Astrocyte (in vitro differentiated cells and primary cell): ENCODE data around the gene RMND5A. TPM values are rescaled to one million over a fixed set of nuclear protein-coding genes. Genes with fewer than 3 reads are reported as not detected.

Experiments
- DNase-seq: peaks from one replicate; pipeline ENCODE4 v3.0.0-alpha.2; 2010; ENCODE audit warnings: low read depth
- FAIRE-seq: peaks from 2 replicates; lab custom pipeline; 2011; peaks lifted over from hg19 to GRCh38; lab: Jason Lieb, UNC
- H2AFZ ChIP-seq: 2 replicates; pipeline ENCODE4 v1.6.0; 2012; ENCODE audit warnings: low read depth, low read length, inconsistent platforms
- H3K27ac ChIP-seq: 2 replicates; pipeline ENCODE4 v1.5.1; 2011; ENCODE audit warnings: low read depth, low read length, inconsistent platforms
- H3K27me3 ChIP-seq: 2 replicates; pipeline ENCODE4 v1.6.0; 2011; ENCODE audit warnings: low read length, inconsistent platforms; ENCODE audit not compliant: insufficient read depth
- H3K36me3 ChIP-seq: 2 replicates; pipeline ENCODE4 v1.5.1; 2011; ENCODE audit warnings: low read length, inconsistent platforms; ENCODE audit not compliant: insufficient read depth
- H3K4me1 ChIP-seq: 2 replicates; pipeline ENCODE4 v1.5.1; 2011; ENCODE audit warnings: low read length, inconsistent platforms; ENCODE audit not compliant: insufficient read depth
- H3K4me2 ChIP-seq: 2 replicates; pipeline ENCODE4 v1.6.0; 2012; ENCODE audit warnings: low read length, inconsistent platforms
- H3K4me3 ChIP-seq: 2 replicates; pipeline ENCODE4 v1.5.1; 2011; ENCODE audit warnings: low read depth, mild to moderate bottlenecking, low read length, inconsistent platforms; ENCODE audit not compliant: insufficient read depth
- H3K79me2 ChIP-seq: 2 replicates; pipeline ENCODE4 v1.6.0; 2012; ENCODE audit warnings: mild to moderate bottlenecking, low read length, inconsistent platforms; ENCODE audit not compliant: insufficient read depth
- H3K9ac ChIP-seq: 2 replicates; pipeline ENCODE4 v1.6.0; 2012; ENCODE audit warnings: mild to moderate bottlenecking, low read length, inconsistent platforms
- H3K9me3 ChIP-seq: 2 replicates; pipeline ENCODE4 v1.5.1; 2012; ENCODE audit warnings: low read depth, mild to moderate bottlenecking, low read length, inconsistent platforms; ENCODE audit not compliant: insufficient read depth
- H4K20me1 ChIP-seq: 2 replicates; pipeline ENCODE4 v1.6.0; 2012; ENCODE audit warnings: low read length, inconsistent platforms; ENCODE audit not compliant: insufficient read depth
- H3K27ac Mint-ChIP-seq: one replicate; pipeline ENCODE4 v1.8.0; 2021; ENCODE audit warnings: mild to moderate bottlenecking, mixed read lengths; ENCODE audit not compliant: unreplicated experiment
- H3K27me3 Mint-ChIP-seq: one replicate; pipeline ENCODE4 v1.8.0; 2021; ENCODE audit warnings: low read depth, mixed read lengths; ENCODE audit not compliant: unreplicated experiment
- H3K36me3 Mint-ChIP-seq: one replicate; pipeline ENCODE4 v1.8.0; 2021; ENCODE audit warnings: low read depth, mixed read lengths; ENCODE audit not compliant: unreplicated experiment
- H3K4me1 Mint-ChIP-seq: one replicate; pipeline ENCODE4 v1.8.0; 2021; ENCODE audit warnings: low read depth, mixed read lengths; ENCODE audit not compliant: unreplicated experiment
- H3K4me3 Mint-ChIP-seq: one replicate; pipeline ENCODE4 v1.8.0; 2021; ENCODE audit warnings: mild to moderate bottlenecking, moderate library complexity, mixed read lengths; ENCODE audit not compliant: unreplicated experiment
- H3K9me3 Mint-ChIP-seq: one replicate; pipeline ENCODE4 v1.8.0; 2021; ENCODE audit warnings: mild to moderate bottlenecking, mixed read lengths; ENCODE audit not compliant: unreplicated experiment
- EZH2 ChIP-seq: IDR thresholded peaks from 2 replicates; pipeline ENCODE4 v1.6.1; 2012; ENCODE audit warnings: mild to moderate bottlenecking, low read length, inconsistent platforms; ENCODE audit not compliant: insufficient read depth
- total RNA-seq: library from RNA; stranded (reverse); gene quantifications from 2 replicates; pipeline ENCODE4 v1.2.1, GENCODE V29; 2021
- TF ChIP-seq, protein P1 (sequence below): IDR thresholded peaks from 2 replicates; pipeline ENCODE4 v1.5.1; 2011; ENCODE audit warnings: low read depth, mild to moderate bottlenecking, inconsistent platforms, low read length, moderate library complexity; ENCODE audit not compliant: insufficient read depth

RMND5A gene
- total RNA-seq, 1 donor from 2014 or later: 33.6 TPM

DNA sequence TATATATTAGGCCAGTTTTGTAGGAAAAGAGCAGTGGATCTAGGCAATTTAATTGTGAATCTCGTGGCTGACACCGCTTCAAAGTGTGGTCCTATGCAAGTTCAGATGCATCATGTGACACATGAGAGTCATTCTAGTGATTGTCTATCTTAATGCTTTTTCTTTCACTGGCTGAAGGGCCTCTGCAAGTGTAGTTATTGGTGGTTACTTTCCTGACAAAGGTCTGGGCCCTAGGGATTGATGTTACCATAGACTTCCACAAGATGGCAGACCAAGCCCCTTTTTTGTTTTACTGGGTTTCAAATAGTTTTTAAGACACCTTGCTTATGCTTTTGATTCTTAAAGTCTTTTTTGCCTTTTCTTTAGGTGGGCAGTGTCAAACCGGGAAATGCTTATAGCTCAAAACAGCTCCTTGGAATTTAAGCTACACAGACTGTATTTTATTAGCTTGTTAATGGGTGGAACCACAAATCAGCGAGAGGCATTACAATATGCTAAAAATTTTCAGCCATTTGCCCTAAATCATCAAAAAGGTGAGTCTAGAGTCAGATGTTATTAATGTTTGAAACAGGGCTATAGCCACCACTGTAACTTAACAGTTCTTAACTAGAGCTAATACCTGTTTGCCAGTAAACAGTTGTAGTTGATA is 44.7 kb downstream of the RMND5A start:
- Mint-ChIP-seq H3K4me1 (peaks cover 5% of the 10 kb centered on the region), H3K9me3 (no peaks in the 10 kb centered on the region), H3K4me3 (no peak overlapping the region), H3K27ac (no peak overlapping the region), H3K36me3 (no peaks in the 10 kb centered on the region), H3K27me3 (no peaks in the 10 kb centered on the region)
- no peak overlapping the region for H3K4me3 ChIP-seq
- peaks cover 32% of the 10 kb centered on the region for H4K20me1 ChIP-seq
- H3K4me1 ChIP-seq: no peaks in the 10 kb centered on the region
- FAIRE-seq (no peak), DNase-seq (peak; percentile 21)
- H3K27ac ChIP-seq: no peak overlapping the region
- H3K79me2 ChIP-seq: no peaks in the 10 kb centered on the region
- H3K36me3 ChIP-seq: peaks cover 4% of the 10 kb centered on the region
- no peaks in the 10 kb centered on the region for H3K27me3 ChIP-seq
- no peak overlapping the region for H3K4me2 ChIP-seq
- H2AFZ ChIP-seq: no peak overlapping the region
- H3K9me3 ChIP-seq: no peaks in the 10 kb centered on the region
- TF ChIP-seq, protein P1, sequence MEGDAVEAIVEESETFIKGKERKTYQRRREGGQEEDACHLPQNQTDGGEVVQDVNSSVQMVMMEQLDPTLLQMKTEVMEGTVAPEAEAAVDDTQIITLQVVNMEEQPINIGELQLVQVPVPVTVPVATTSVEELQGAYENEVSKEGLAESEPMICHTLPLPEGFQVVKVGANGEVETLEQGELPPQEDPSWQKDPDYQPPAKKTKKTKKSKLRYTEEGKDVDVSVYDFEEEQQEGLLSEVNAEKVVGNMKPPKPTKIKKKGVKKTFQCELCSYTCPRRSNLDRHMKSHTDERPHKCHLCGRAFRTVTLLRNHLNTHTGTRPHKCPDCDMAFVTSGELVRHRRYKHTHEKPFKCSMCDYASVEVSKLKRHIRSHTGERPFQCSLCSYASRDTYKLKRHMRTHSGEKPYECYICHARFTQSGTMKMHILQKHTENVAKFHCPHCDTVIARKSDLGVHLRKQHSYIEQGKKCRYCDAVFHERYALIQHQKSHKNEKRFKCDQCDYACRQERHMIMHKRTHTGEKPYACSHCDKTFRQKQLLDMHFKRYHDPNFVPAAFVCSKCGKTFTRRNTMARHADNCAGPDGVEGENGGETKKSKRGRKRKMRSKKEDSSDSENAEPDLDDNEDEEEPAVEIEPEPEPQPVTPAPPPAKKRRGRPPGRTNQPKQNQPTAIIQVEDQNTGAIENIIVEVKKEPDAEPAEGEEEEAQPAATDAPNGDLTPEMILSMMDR: peak; percentile 75
- TF ChIP-seq EZH2: no peak
- H3K9ac ChIP-seq: no peak overlapping the region

DNA sequence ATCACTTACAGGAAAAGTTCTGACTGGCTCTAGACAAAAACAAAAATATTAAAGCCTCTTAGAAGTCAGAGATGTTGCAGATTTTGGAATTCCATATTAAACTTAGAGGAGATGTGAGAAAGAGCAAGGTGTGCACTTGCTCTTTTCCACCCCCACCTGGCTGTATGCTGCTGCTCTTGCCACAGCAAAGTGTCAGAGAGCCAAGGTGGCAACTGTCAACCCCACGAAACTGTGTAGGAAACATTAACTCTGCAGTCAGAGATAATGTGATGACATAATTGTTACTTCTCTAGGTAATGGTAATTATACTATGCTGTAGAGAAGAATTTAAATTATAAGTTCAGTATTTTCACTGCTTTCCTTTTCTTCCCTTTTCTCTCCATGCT is 45.2 kb downstream of the RMND5A start:
- Mint-ChIP-seq H3K9me3 (no peaks in the 10 kb centered on the region), H3K4me3 (no peak overlapping the region), H3K36me3 (no peaks in the 10 kb centered on the region), H3K27me3 (no peaks in the 10 kb centered on the region), H3K4me1 (peaks cover 5% of the 10 kb centered on the region), H3K27ac (no peak overlapping the region)
- Histone ChIP-seq H3K36me3 (peaks cover 4% of the 10 kb centered on the region), H3K27me3 (no peaks in the 10 kb centered on the region), H3K79me2 (no peaks in the 10 kb centered on the region), H3K4me3 (no peak overlapping the region), H3K9me3 (no peaks in the 10 kb centered on the region), H3K9ac (no peak overlapping the region), H3K4me2 (no peak overlapping the region), H3K4me1 (no peaks in the 10 kb centered on the region), H3K27ac (no peak overlapping the region), H4K20me1 (peaks cover 32% of the 10 kb centered on the region), H2AFZ (no peak overlapping the region)
- TF ChIP-seq, protein P1: no peak
- TF ChIP-seq EZH2: no peak
- FAIRE-seq (no peak), DNase-seq (no peak)
